Heart left ventricle (tissue), 16 donors: Measurements from ENCODE around the gene MSH5. TPM values are rescaled to one million over a fixed set of nuclear protein-coding genes. Genes with fewer than 3 reads are reported as not detected.
A peak's percentile ranks its signal among the peaks of the same experiment; 100 is the strongest.

Source experiments
- ATAC-seq, 4 donors: fragments of 200-7000 bp; cut with Tn5 transposase; one replicate each; pipeline ENCODE4 v1.9.1; 2020 to 2022; ENCODE audit warnings: moderate library complexity in 4 of 4, mild to moderate bottlenecking in 3 of 4, moderate number of reproducible peaks in 1 of 4
- DNase-seq, 5 donors: peaks; one replicate each; pipeline ENCODE4 v3.0.0-alpha.2; 2020
- H3K27ac ChIP-seq, 12 donors: fragments of 200-600 bp; sonication (generic) in 4 of 12; one replicate each; pipeline versions ENCODE4 v1.5.0 to v1.8.0; 2016 to 2022; ENCODE audit warnings: mild to moderate bottlenecking in 2 of 12
- H3K27me3 ChIP-seq, 9 donors: fragments of 200-600 bp; sonication (generic) in 2 of 9; one replicate each; pipeline versions ENCODE4 v1.5.1 to v1.8.0; 2016 to 2022; ENCODE audit warnings: mild to moderate bottlenecking in 3 of 9
- H3K36me3 ChIP-seq, 9 donors: fragments of 200-600 bp; sonication (generic) in 2 of 9; one replicate each; pipeline versions ENCODE4 v1.5.0 to v1.8.0; 2018 to 2022; ENCODE audit warnings: mild to moderate bottlenecking in 2 of 9
- H3K4me1 ChIP-seq, 12 donors: fragments of 200-600 bp; sonication (generic) in 4 of 12; one replicate each; pipeline versions ENCODE4 v1.5.0 to v1.8.0; 2016 to 2022; ENCODE audit warnings: mild to moderate bottlenecking in 3 of 12
- H3K4me3 ChIP-seq, 12 donors: fragments of 200-600 bp; sonication (generic) in 4 of 12; one replicate each; pipeline versions ENCODE4 v1.5.0 to v1.8.0; 2017 to 2022; ENCODE audit warnings: mild to moderate bottlenecking in 9 of 12, moderate library complexity in 4 of 12
- H3K9me3 ChIP-seq, 12 donors: fragments of 200-600 bp; sonication (generic) in 4 of 12; one replicate each; pipeline versions ENCODE4 v1.5.0 to v1.8.0; 2016 to 2022; ENCODE audit warnings: mild to moderate bottlenecking in 1 of 12
- POLR2A ChIP-seq, 2 donors: fragments of 450-650 bp; IDR thresholded peaks; one replicate each; pipeline ENCODE4 v1.6.1; 2017; ENCODE audit warnings: antibody characterized with exemption in 2 of 2, mild to moderate bottlenecking in 2 of 2, moderate library complexity in 2 of 2
- WGBS, 4 donors: extraction: QIAGEN DNeasy Blood & Tissue Kit in 2 of 4; methylation state at CpG; one replicate each; pipeline versions ENCODE4 v1.1.5 to v1.1.7; 2013 to 2018; 5-methylcytosine and 5-hydroxymethylcytosine counted together
- intact Hi-C, 10 donors: fragments of 100-400 bp; cut with DNase I; formaldehyde crosslinking; loops; one replicate each; pipeline versions ENCODE4 v1.11.1 to v1.14.2; 2022
- polyA plus RNA-seq, 2 donors: library from polyadenylated mRNA; stranded (reverse); fragments of 200-250 nt; gene quantifications; one replicate each; pipeline ENCODE4 v1.2.3, GENCODE V29; 2013
- total RNA-seq, 9 donors: library from RNA; depleted of rRNA in 2 of 9; stranded (reverse); fragments of >200 nt in 2 of 9; fragmentation: NEBNext Ultra II Directional in 3 of 9; extraction: Animal tissue kit (Norgen Biotek cat#: 25700) in 3 of 9; gene quantifications; one replicate each; pipeline versions ENCODE4 v1.1.0 to v1.2.4, GENCODE V29; 2016 to 2023
- TF ChIP-seq, protein P1 (sequence below), 12 donors: fragments of 200-600 bp; sonication (generic) in 4 of 12; IDR thresholded peaks; one replicate each; pipeline versions ENCODE4 v1.5.0 to v1.8.0; 2018 to 2022; ENCODE audit warnings: antibody characterized with exemption in 12 of 12, mild to moderate bottlenecking in 5 of 12
- donor health status: ischemic (EF 13 %, LVEDD 7.1; RV severe dilation, severe dysfunction).
- donor health status: healthy with polysubstance abuse.
- donor health status: DM: no; HTN: yes; CAD: no.
- donor health status: DM: no; HTN: no; CAD: no.
- donor health status: ischemic (EF 25% LVEDD 6.9; RV normal size, moderate dysfunction).
- donor health status: ischemic (EF 25% LVEDD 5.7; RV mildly dilated, moderate dysfunction).
- donor health status: healthy.
- donor health status: DM: yes; HTN: yes; CAD: no.
- donor health status: ischemic (EF 35%, LVEDD 5.7; RV mildly dilated, moderate dysfunction).
- donor health status: nonischemic (EF 11% LVEDD 7.7; RV severe dilation, severe dysfunction).
- donor health status: DM: yes; HTN: yes; CAD: no.
- donor health status: PGD.
- donor health status: ischemic (EF 29% LVEDD 5.4; RV normal size, mild dysfunction).
- donor health status: nonischemic (EF 23%, LVEDD 6.1; RV moderate dilation, normal function).

The MSH5 gene
- total and polyA plus RNA-seq, 11 donors = 0.44 to 8.4 (median 1.9) TPM

DNA sequence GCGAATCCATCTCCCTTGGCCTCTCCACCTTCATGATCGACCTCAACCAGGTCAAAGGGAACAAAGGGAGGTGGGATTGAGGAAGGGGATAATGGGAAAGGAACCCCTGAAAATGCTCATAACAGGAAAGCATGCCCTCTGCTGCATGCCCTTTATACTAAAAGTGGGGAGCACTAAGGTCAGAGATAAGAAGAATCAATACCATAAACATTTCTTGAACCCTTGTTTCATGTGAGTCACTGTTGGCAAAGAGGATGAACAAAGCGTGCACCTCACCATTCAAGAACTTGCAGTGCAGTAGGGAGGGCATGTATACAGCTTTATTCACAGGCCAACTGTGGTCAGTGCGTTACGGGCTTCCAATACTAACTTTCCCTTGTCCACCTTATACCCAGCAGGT is 21.0 kb downstream of the MSH5 start:
- TF ChIP-seq POLR2A (IDR thresholded peaks at IDR 0.05) = no peak
- TF ChIP-seq, protein P1, sequence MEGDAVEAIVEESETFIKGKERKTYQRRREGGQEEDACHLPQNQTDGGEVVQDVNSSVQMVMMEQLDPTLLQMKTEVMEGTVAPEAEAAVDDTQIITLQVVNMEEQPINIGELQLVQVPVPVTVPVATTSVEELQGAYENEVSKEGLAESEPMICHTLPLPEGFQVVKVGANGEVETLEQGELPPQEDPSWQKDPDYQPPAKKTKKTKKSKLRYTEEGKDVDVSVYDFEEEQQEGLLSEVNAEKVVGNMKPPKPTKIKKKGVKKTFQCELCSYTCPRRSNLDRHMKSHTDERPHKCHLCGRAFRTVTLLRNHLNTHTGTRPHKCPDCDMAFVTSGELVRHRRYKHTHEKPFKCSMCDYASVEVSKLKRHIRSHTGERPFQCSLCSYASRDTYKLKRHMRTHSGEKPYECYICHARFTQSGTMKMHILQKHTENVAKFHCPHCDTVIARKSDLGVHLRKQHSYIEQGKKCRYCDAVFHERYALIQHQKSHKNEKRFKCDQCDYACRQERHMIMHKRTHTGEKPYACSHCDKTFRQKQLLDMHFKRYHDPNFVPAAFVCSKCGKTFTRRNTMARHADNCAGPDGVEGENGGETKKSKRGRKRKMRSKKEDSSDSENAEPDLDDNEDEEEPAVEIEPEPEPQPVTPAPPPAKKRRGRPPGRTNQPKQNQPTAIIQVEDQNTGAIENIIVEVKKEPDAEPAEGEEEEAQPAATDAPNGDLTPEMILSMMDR (IDR thresholded peaks at IDR 0.05) = no peak
- intact Hi-C loops = loop anchor here in 3 of 10 donors (5.0 to 10.0 kb wide), 3 partner anchors 33 to 78 kb away; partner anchors contain the start of genes LY6G5C (in 2 of the 3) and DDAH2 (in 1 of the 3)
- Histone ChIP-seq H3K36me3 (peaks cover 0 to 29% (median 0%) of the 10 kb centered on the region in 9 donors), H3K4me1 (peaks cover 0 to 14% (median 2%) of the 10 kb centered on the region in 12 donors), H3K27ac (no peak overlapping the region), H3K9me3 (no peaks in the 10 kb centered on the region), H3K27me3 (no peaks in the 10 kb centered on the region), H3K4me3 (no peak overlapping the region)
- DNase-seq = no peak
- WGBS, 4 donors = 89 to 97% (median 93%) methylated on average over 5 of the region's 5 CpGs
- no peak for ATAC-seq

DNA sequence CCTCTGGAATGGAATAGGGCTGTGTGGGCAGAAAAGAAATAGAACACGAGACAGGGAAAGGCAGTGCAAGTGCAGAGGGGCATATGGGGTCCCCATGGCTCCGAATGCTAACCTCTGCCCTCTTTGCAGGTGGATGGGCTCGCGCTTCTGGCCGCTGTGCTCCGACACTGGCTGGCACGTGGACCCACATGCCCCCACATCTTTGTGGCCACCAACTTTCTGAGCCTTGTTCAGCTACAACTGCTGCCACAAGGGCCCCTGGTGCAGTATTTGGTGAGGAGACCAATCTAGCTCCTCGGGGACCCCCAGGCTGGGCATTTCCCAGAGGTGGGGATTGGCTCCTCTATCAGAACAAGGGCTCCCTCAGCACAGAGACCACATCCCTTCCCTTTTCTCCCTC is 21.5 kb downstream of the MSH5 start:
- H3K36me3 ChIP-seq = peaks cover 0 to 29% (median 0%) of the 10 kb centered on the region in 9 donors
- WGBS, 4 donors = 91 to 99% (median 97%) methylated on average over 8 of the region's 8 CpGs
- intact Hi-C loops = loop anchor here in 3 of 10 donors (5.0 to 10.0 kb wide), 3 partner anchors 34 to 79 kb away; partner anchors contain the start of genes LY6G5C (in 2 of the 3) and DDAH2 (in 1 of the 3)
- peaks cover 0 to 19% (median 3%) of the 10 kb centered on the region in 12 donors for H3K4me1 ChIP-seq
- no peaks in the 10 kb centered on the region for H3K27me3 ChIP-seq
- no peak overlapping the region for H3K4me3 ChIP-seq
- no peak for TF ChIP-seq POLR2A (IDR thresholded peaks at IDR 0.05)
- TF ChIP-seq, protein P1 (IDR thresholded peaks at IDR 0.05) = no peak
- DNase-seq (no peak), ATAC-seq (no peak)
- no peaks in the 10 kb centered on the region for H3K9me3 ChIP-seq
- no peak overlapping the region for H3K27ac ChIP-seq

DNA sequence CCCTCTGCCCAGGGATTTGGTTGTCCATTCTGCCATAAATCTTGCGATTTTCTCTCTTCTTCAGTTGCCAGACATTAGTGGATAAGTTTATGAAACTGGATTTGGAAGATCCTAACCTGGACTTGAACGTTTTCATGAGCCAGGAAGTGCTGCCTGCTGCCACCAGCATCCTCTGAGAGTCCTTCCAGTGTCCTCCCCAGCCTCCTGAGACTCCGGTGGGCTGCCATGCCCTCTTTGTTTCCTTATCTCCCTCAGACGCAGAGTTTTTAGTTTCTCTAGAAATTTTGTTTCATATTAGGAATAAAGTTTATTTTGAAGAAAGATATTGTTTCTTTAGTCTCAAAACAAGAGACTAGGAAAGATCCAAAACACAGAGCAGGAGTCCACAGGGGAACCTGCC is 22.6 kb downstream of the MSH5 start, which contains the start of gene SAPCD1:
Gene SAPCD1, plus strand, starts transcription at position 301 of the 400 bp plus-strand sequence. CDS start 399 bp downstream, outside the sequence.
- intact Hi-C loops = loop anchor here in 3 of 10 donors (5.0 to 10.0 kb wide), 3 partner anchors 35 to 80 kb away; partner anchors contain the start of genes LY6G5C (in 2 of the 3) and DDAH2 (in 1 of the 3)
- Histone ChIP-seq H3K36me3 (peaks cover 0 to 29% (median 0%) of the 10 kb centered on the region in 9 donors), H3K4me3 (no peak within 1 kb of the TSS), H3K4me1 (peaks cover 0 to 21% (median 5%) of the 10 kb centered on the region in 12 donors), H3K27me3 (no peaks in the 10 kb centered on the region), H3K27ac (peak within 1 kb of the TSS in 1 of 12 donors; percentile 47), H3K9me3 (no peaks in the 10 kb centered on the region)
- no peak for DNase-seq
- WGBS, 4 donors = 74 to 81% (median 77%) methylated on average over 4 of the region's 4 CpGs
- TF ChIP-seq, protein P1 (IDR thresholded peaks at IDR 0.05) = no peak
- TF ChIP-seq POLR2A (IDR thresholded peaks at IDR 0.05) = no peak
- no peak for ATAC-seq

DNA sequence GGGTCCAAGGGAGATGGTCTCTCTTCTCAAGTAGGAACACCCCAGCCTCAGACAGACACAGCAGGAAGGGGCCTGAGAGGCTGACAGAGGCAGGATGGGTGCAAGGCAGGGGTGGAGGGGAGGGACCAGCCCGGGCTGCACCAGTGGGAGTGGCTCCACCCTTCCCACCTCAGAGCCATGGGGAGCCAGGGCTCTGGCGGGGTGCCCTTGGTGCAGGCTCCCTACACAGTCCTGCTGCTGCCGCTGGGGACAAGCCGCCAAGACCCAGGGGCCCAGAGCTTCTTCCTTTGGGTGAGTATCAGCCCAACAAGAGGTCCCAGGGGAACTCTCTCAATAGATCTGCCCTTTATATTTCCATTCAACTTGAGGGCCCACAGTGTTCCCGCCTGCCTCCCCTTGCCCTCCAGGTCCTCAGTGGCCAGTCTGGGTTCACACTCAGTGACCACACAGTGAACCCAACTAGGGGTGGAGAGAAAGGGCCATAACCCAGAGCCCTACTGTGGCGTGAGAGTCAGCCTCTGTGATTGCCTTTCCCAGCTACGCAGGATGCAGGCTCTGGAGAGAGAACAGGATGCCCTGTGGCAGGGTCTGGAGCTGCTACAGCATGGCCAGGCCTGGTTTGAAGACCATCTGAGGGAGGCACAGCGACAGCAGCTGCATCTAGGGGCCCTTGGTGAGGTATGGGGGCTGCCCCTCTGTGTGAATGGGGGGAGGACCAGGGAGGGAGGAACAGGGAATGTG is 23.2 kb downstream of the MSH5 start:
- intact Hi-C loops = loop anchor here in 3 of 10 donors (5.0 to 10.0 kb wide), 3 partner anchors 36 to 81 kb away; partner anchors contain the start of genes LY6G5C (in 2 of the 3) and DDAH2 (in 1 of the 3)
- 57 to 69% (median 63%) methylated on average over 6 to 8 of the region's 8 CpGs for WGBS, 4 donors
- DNase-seq (no peak), ATAC-seq (peak in 1 of 4 donors; percentile 4)
- peak overlapping the region in 1 of 12 donors; percentile 47 for H3K27ac ChIP-seq
- H3K27me3 ChIP-seq = no peaks in the 10 kb centered on the region
- TF ChIP-seq POLR2A (IDR thresholded peaks at IDR 0.05) = no peak
- TF ChIP-seq, protein P1 (IDR thresholded peaks at IDR 0.05) = no peak
- H3K4me3 ChIP-seq = no peak overlapping the region
- no peaks in the 10 kb centered on the region for H3K9me3 ChIP-seq
- peaks cover 0 to 29% (median 0%) of the 10 kb centered on the region in 9 donors for H3K36me3 ChIP-seq
- H3K4me1 ChIP-seq = peaks cover 0 to 21% (median 6%) of the 10 kb centered on the region in 12 donors
